ENCODE data around the gene PTAR1.
A peak's percentile ranks its signal among the peaks of the same experiment; 100 is the strongest.

PTAR1 gene

GRCh38 chr9:69674112-69674685 lies 85.6 kb downstream of the PTAR1 start:
- no peak for DNase-seq (ENCODE audit: low spot score)

- DNase-seq (ENCODE audit: low spot score) = no peak
Observed at GRCh38 chr9:69673311-69673640, 86.5 kb downstream of the PTAR1 start.

- peak; percentile 78 for DNase-seq (ENCODE audit: low spot score)
Observed at GRCh38 chr9:69672596-69673310, 87.1 kb downstream of the PTAR1 start.

- DNase-seq (ENCODE audit: low spot score) = peak; percentile 6
Observed at GRCh38 chr9:69671879-69672595, 87.8 kb downstream of the PTAR1 start, which contains the start of gene APBA1. Gene APBA1 (minus strand): TSS chr9:69672371.

GRCh38 chr9:69671311-69671878 lies 88.4 kb downstream of the PTAR1 start:
- DNase-seq (ENCODE audit: low spot score) = no peak

- DNase-seq (ENCODE audit: low spot score) = no peak
Observed at GRCh38 chr9:69667306-69667705, 92.5 kb downstream of the PTAR1 start.

GRCh38 chr9:69660304-69660703 lies 99.5 kb downstream of the PTAR1 start:
- no peak for DNase-seq (ENCODE audit: low spot score)
